22Rv1 (cell line): ENCODE measurements around the gene TEDC1.
A peak's percentile ranks its signal among the peaks of the same experiment; 100 is the strongest.

Experiments used
- H3K27ac ChIP-seq: fragments of 450-650 bp; 2 replicates; pipeline ENCODE4 v1.5.1; 2017
- ZFX ChIP-seq: fragments of 450-650 bp; IDR thresholded peaks from 2 replicates; pipeline ENCODE4 v1.6.1; 2017; ENCODE audit warnings: antibody characterized with exemption, borderline replicate concordance
- TF ChIP-seq, protein P1 (sequence below): fragments of 450-650 bp; IDR thresholded peaks from 2 replicates; pipeline ENCODE4 v1.5.1; 2017; ENCODE audit warnings: mild to moderate bottlenecking

The TEDC1 gene

DNA sequence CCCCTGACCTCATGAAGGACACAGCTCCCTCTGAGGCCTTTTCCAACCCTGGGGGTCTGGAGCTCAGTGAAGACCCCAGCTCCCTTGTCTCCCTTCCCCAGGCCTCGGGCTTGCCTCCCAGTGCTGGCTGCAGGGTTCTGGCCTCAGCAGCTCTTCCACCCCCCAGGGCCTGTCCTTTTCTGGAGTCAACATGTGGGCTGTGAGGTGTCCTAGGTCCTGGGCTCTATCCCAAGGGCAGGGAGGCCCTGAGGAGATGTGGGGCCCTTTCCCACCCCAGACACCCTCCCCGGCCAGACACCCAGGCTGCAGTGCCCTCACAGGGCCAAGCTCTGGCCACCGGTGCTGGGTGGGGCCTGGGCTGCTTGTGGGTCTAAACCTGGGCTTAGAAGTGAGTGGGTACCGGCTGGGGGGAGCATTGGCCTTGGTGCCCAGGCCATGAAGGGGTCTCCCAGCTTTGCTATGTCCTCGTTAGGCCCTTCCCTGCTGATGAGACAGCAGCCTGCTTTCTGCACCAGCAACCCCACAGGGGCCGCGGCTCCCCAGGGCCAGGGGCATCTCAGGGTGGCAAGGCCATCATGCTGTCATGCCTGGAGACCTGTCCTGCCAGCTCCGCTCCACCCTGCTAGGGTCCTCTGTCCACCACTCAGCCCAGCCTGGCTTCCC is 19.1 kb upstream of the TEDC1 start:
- no peak for TF ChIP-seq ZFX
- TF ChIP-seq, protein P1, sequence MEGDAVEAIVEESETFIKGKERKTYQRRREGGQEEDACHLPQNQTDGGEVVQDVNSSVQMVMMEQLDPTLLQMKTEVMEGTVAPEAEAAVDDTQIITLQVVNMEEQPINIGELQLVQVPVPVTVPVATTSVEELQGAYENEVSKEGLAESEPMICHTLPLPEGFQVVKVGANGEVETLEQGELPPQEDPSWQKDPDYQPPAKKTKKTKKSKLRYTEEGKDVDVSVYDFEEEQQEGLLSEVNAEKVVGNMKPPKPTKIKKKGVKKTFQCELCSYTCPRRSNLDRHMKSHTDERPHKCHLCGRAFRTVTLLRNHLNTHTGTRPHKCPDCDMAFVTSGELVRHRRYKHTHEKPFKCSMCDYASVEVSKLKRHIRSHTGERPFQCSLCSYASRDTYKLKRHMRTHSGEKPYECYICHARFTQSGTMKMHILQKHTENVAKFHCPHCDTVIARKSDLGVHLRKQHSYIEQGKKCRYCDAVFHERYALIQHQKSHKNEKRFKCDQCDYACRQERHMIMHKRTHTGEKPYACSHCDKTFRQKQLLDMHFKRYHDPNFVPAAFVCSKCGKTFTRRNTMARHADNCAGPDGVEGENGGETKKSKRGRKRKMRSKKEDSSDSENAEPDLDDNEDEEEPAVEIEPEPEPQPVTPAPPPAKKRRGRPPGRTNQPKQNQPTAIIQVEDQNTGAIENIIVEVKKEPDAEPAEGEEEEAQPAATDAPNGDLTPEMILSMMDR: no peak
- H3K27ac ChIP-seq: peak overlapping the region; percentile 95

DNA sequence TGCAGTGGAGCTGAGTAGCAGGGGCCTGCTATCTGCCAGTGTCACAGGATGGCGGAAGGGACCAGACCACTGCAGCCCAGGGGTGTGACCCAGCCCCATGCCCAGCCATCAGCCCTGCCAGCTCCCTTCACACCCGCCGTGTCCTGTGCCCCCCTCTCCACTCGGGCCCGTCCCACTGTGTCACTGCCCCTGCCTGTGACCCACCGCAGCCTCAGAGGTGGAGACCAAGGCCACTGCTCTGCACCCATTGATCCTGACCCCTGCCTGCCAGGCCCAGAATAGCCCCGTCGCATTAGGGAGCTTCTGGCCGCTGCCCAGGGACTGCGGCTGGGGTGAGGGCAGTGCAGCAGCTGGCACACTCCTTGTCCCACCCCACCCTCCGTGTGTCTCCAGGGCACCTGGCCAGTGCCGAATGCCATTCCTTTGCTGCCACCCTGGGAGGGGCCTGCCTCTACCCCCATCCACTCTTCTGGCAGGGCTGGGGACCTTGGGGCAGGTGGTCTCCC is 18.5 kb upstream of the TEDC1 start:
- TF ChIP-seq ZFX: no peak
- TF ChIP-seq, protein P1: no peak
- peak overlapping the region; percentile 95 for H3K27ac ChIP-seq

GRCh38 chr14:105473033-105473676 is 17.9 kb upstream of the TEDC1 start:
- TF ChIP-seq, protein P1: no peak
- no peak for TF ChIP-seq ZFX
- peak overlapping the region; percentile 95 for H3K27ac ChIP-seq

DNA sequence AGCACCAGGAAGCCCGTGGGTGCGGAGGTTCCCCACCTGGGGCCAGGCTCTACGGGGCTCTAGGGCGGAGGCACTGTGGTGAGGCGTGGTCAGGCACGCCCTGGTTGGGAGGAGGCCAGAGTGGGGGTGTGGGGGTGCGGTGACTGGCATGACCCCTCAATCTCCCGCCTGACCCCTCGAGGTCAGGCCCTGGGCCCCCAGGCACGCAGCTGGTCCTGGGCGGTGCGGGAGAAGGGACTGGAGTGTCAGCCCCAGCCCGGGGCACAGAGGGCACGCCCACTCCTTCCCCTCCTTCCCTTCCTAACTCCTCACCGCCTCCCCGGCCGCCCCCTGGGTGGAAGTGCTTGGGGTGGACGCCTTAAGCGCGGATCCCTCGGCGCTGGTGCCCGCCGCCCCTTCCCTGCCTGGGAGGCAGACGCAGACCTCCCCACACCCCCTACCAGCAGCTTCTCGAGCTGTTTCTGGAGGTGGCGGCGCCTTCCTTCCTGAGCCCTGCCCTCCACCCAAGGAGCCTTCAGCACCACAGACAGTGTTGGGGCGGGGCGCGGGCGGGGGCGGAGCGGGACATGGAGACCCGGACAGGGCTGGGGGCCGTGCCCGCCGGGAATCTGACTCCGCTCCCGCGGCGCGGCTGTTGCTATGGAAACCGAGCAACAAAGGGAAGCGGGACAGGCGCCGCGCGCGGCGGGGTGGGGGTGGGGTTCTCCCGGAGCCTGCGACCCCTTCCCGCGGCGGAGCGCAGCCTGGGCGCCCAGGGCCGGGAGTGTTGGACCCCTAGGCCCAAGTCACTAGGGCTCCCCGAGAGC is 17.2 kb upstream of the TEDC1 start:
- peak overlapping the region; percentile 95 for H3K27ac ChIP-seq
- TF ChIP-seq ZFX: no peak
- TF ChIP-seq, protein P1: no peak

- peak within 1 kb of the TSS; percentile 95 for H3K27ac ChIP-seq
- no peak for TF ChIP-seq ZFX
- TF ChIP-seq, protein P1: no peak
Observed at GRCh38 chr14:105474483-105475268, 16.4 kb upstream of the TEDC1 start, which contains the start of gene CRIP2. TSS of gene CRIP2 (plus strand) at chr14:105474821. CDS start at chr14:105474863, 42 bp downstream.

- H3K27ac ChIP-seq: peak overlapping the region; percentile 95
Observed at GRCh38 chr14:105475269-105476096, 15.6 kb upstream of the TEDC1 start.

More at GRCh38 chr14:105475269-105476096, 15.6 kb upstream of the TEDC1 start:
- TF ChIP-seq ZFX: no peak
- TF ChIP-seq, protein P1: no peak
